Measurements from ENCODE around the gene AMZ1.

Gene AMZ1

GRCh38 chr7:2764621-2765020, 76.6 kb downstream of the AMZ1 start:
- in situ Hi-C loops (cut with MboI; ENCODE audit: low sequenced_read_pairs), result no loop called here

Data from hTERT RPE-1 (cell line).